ENCODE measurements around the gene INPP5J. TPM values are rescaled to one million over a fixed set of nuclear protein-coding genes. Genes with fewer than 3 reads are reported as not detected.
"Not testable (repeated sequence)": the region's sequence is repeated elsewhere in the genome, so short reads cannot be mapped to it uniquely, and the experiment has no call there.

The INPP5J gene
- 1 to 10 TPM; 3.5 to 4.6 TPM for total RNA-seq
- 10 to 100 TPM; 16.4 to 17.2 TPM for polyA plus RNA-seq (ENCODE audit: insufficient read length in 2 of 2)
- long read RNA-seq, donor 1 = 0 reads
- long read RNA-seq, donor 2 = 0 reads
- long read RNA-seq, donor 3 = 0 reads
- long read RNA-seq, donor 4 = 0 reads

- Histone ChIP-seq H3K9me3 (ENCODE audit: control insufficient read depth, insufficient read depth, low read length) (no peaks in the 10 kb centered on the region), H3K27ac (ENCODE audit: low read depth, low read length) (no peak within 1 kb of the TSS), H3K36me3 (ENCODE audit: control insufficient read depth, insufficient read depth, low read length) (peaks cover 18% of the 10 kb centered on the region), H3K4me1 (ENCODE audit: control insufficient read depth, insufficient read depth, low read length) (peaks cover 23% of the 10 kb centered on the region), H3K27me3 (ENCODE audit: control insufficient read depth, insufficient read depth, low read length) (no peaks in the 10 kb centered on the region), H3K4me3 (ENCODE audit: low read depth, low read length) (peak within 1 kb of the TSS; percentile 52)
- 11% methylated on average over 9 of the region's 10 CpGs for WGBS (ENCODE audit: insufficient coverage)
- peak in 5 of 6 donors; percentile 42 to 93 (median 54) for DNase-seq (ENCODE audit: low read depth in 4 of 6, low spot score in 6 of 6)
Observed at GRCh38 chr22:31122532-31123291, at the start of gene INPP5J. Gene INPP5J, plus strand, starts transcription at chr22:31122966. Its CDS starts 49 bp downstream, at chr22:31123015.

GRCh38 chr22:31073125-31073524, 49.6 kb upstream of the INPP5J start:
- H3K36me3 ChIP-seq (ENCODE audit: control insufficient read depth, insufficient read depth, low read length); H3K27ac ChIP-seq (ENCODE audit: low read depth, low read length); H3K4me1 ChIP-seq (ENCODE audit: control insufficient read depth, insufficient read depth, low read length); H3K9me3 ChIP-seq (ENCODE audit: control insufficient read depth, insufficient read depth, low read length); H3K4me3 ChIP-seq (ENCODE audit: low read depth, low read length); H3K27me3 ChIP-seq (ENCODE audit: control insufficient read depth, insufficient read depth, low read length); DNase-seq (ENCODE audit: low read depth in 4 of 6, low spot score in 6 of 6): not testable (repeated sequence)
- 97% methylated on average over 6 of the region's 9 CpGs for WGBS (ENCODE audit: insufficient coverage)

- H3K36me3 ChIP-seq (ENCODE audit: control insufficient read depth, insufficient read depth, low read length); H3K4me1 ChIP-seq (ENCODE audit: control insufficient read depth, insufficient read depth, low read length); H3K27ac ChIP-seq (ENCODE audit: low read depth, low read length); H3K27me3 ChIP-seq (ENCODE audit: control insufficient read depth, insufficient read depth, low read length); H3K4me3 ChIP-seq (ENCODE audit: low read depth, low read length); H3K9me3 ChIP-seq (ENCODE audit: control insufficient read depth, insufficient read depth, low read length); DNase-seq (ENCODE audit: low read depth in 4 of 6, low spot score in 6 of 6): not testable (repeated sequence)
- 80% methylated on average over 1 of the region's 5 CpGs for WGBS (ENCODE audit: insufficient coverage)
Observed at GRCh38 chr22:31073545-31074145, 49.1 kb upstream of the INPP5J start.

GRCh38 chr22:31075961-31076360, 46.8 kb upstream of the INPP5J start:
- peaks cover 15% of the 10 kb centered on the region for H3K4me1 ChIP-seq (ENCODE audit: control insufficient read depth, insufficient read depth, low read length)
- 59% methylated on average over 15 of the region's 15 CpGs for WGBS (ENCODE audit: insufficient coverage)
- H3K27ac ChIP-seq (ENCODE audit: low read depth, low read length) = peak overlapping the region; percentile 64

GRCh38 chr22:31077681-31078080, 45.1 kb upstream of the INPP5J start:
- H3K4me3 ChIP-seq (ENCODE audit: low read depth, low read length) = no peak overlapping the region
- no peaks in the 10 kb centered on the region for H3K9me3 ChIP-seq (ENCODE audit: control insufficient read depth, insufficient read depth, low read length)
- H3K4me1 ChIP-seq (ENCODE audit: control insufficient read depth, insufficient read depth, low read length) = peaks cover 32% of the 10 kb centered on the region
- H3K27ac ChIP-seq (ENCODE audit: low read depth, low read length) = no peak overlapping the region
- H3K27me3 ChIP-seq (ENCODE audit: control insufficient read depth, insufficient read depth, low read length) = no peaks in the 10 kb centered on the region
- DNase-seq (ENCODE audit: low read depth in 4 of 6, low spot score in 6 of 6) = no peak
- WGBS (ENCODE audit: insufficient coverage) = 88% methylated on average over 6 of the region's 6 CpGs
- H3K36me3 ChIP-seq (ENCODE audit: control insufficient read depth, insufficient read depth, low read length) = no peaks in the 10 kb centered on the region

More at GRCh38 chr22:31075961-31076360, 46.8 kb upstream of the INPP5J start:
- DNase-seq (ENCODE audit: low read depth in 4 of 6, low spot score in 6 of 6) = peak in 1 of 6 donors; percentile 76
- no peaks in the 10 kb centered on the region for H3K36me3 ChIP-seq (ENCODE audit: control insufficient read depth, insufficient read depth, low read length)
- H3K27me3 ChIP-seq (ENCODE audit: control insufficient read depth, insufficient read depth, low read length) = no peaks in the 10 kb centered on the region
- H3K4me3 ChIP-seq (ENCODE audit: low read depth, low read length) = no peak overlapping the region
- H3K9me3 ChIP-seq (ENCODE audit: control insufficient read depth, insufficient read depth, low read length) = no peaks in the 10 kb centered on the region

- not testable (repeated sequence) for DNase-seq (ENCODE audit: low read depth in 4 of 6, low spot score in 6 of 6); H3K9me3 ChIP-seq (ENCODE audit: control insufficient read depth, insufficient read depth, low read length); H3K27ac ChIP-seq (ENCODE audit: low read depth, low read length); H3K4me3 ChIP-seq (ENCODE audit: low read depth, low read length); H3K27me3 ChIP-seq (ENCODE audit: control insufficient read depth, insufficient read depth, low read length); H3K36me3 ChIP-seq (ENCODE audit: control insufficient read depth, insufficient read depth, low read length)
- H3K4me1 ChIP-seq (ENCODE audit: control insufficient read depth, insufficient read depth, low read length) = peaks cover 39% of the 10 kb centered on the region
- 80% methylated on average over 1 of the region's 2 CpGs for WGBS (ENCODE audit: insufficient coverage)
Observed at GRCh38 chr22:31078389-31078788, 44.4 kb upstream of the INPP5J start.

GRCh38 chr22:31079095-31079642, 43.6 kb upstream of the INPP5J start:
- no peak for DNase-seq (ENCODE audit: low read depth in 4 of 6, low spot score in 6 of 6)
- Histone ChIP-seq H3K27ac (ENCODE audit: low read depth, low read length) (peak overlapping the region; percentile 25), H3K9me3 (ENCODE audit: control insufficient read depth, insufficient read depth, low read length) (no peaks in the 10 kb centered on the region), H3K36me3 (ENCODE audit: control insufficient read depth, insufficient read depth, low read length) (no peaks in the 10 kb centered on the region), H3K27me3 (ENCODE audit: control insufficient read depth, insufficient read depth, low read length) (no peaks in the 10 kb centered on the region), H3K4me1 (ENCODE audit: control insufficient read depth, insufficient read depth, low read length) (peaks cover 47% of the 10 kb centered on the region), H3K4me3 (ENCODE audit: low read depth, low read length) (no peak overlapping the region)
- WGBS (ENCODE audit: insufficient coverage) = 82% methylated on average over 9 of the region's 12 CpGs

- Histone ChIP-seq H3K4me1 (ENCODE audit: control insufficient read depth, insufficient read depth, low read length) (peaks cover 57% of the 10 kb centered on the region), H3K27ac (ENCODE audit: low read depth, low read length) (peak overlapping the region; percentile 79), H3K4me3 (ENCODE audit: low read depth, low read length) (peak overlapping the region; percentile 79), H3K27me3 (ENCODE audit: control insufficient read depth, insufficient read depth, low read length) (no peaks in the 10 kb centered on the region), H3K9me3 (ENCODE audit: control insufficient read depth, insufficient read depth, low read length) (no peaks in the 10 kb centered on the region), H3K36me3 (ENCODE audit: control insufficient read depth, insufficient read depth, low read length) (no peaks in the 10 kb centered on the region)
- DNase-seq (ENCODE audit: low read depth in 4 of 6, low spot score in 6 of 6) = no peak
- WGBS (ENCODE audit: insufficient coverage) = 7% methylated on average over 3 of the region's 5 CpGs
Observed at GRCh38 chr22:31080164-31080847, 42.5 kb upstream of the INPP5J start.

GRCh38 chr22:31080848-31081649, 41.7 kb upstream of the INPP5J start, which contains the start of gene SMTN:
Gene SMTN, plus strand, starts transcription at chr22:31081318. Its CDS starts 1,941 bp downstream, at chr22:31083259.
- H3K4me1 ChIP-seq (ENCODE audit: control insufficient read depth, insufficient read depth, low read length) = peaks cover 60% of the 10 kb centered on the region
- peak within 1 kb of the TSS; percentile 79 for H3K27ac ChIP-seq (ENCODE audit: low read depth, low read length)
- H3K4me3 ChIP-seq (ENCODE audit: low read depth, low read length) = peak within 1 kb of the TSS; percentile 79
- no peaks in the 10 kb centered on the region for H3K9me3 ChIP-seq (ENCODE audit: control insufficient read depth, insufficient read depth, low read length)
- H3K36me3 ChIP-seq (ENCODE audit: control insufficient read depth, insufficient read depth, low read length) = peaks cover 3% of the 10 kb centered on the region
- no peaks in the 10 kb centered on the region for H3K27me3 ChIP-seq (ENCODE audit: control insufficient read depth, insufficient read depth, low read length)
- WGBS (ENCODE audit: insufficient coverage) = under 1% methylated on average over 61 of the region's 63 CpGs
- DNase-seq (ENCODE audit: low read depth in 4 of 6, low spot score in 6 of 6) = peak; percentile 79 to 98 (median 86)
